Activated T-helper 1 cell treated with anti-CD3 and anti-CD28 coated beads, Interleukin-2, amount 50 U/mL, for 16 hours (primary cell): ENCODE measurements around the gene ECT2L.

Source experiments
- DNase-seq, 2 donors: peaks; one replicate each; pipeline ENCODE4 v3.0.0-alpha.2; 2020; ENCODE audit warnings: low read depth in 1 of 2, low spot score in 1 of 2

ECT2L gene

GRCh38 chr6:138856654-138857053 is 60.8 kb downstream of the ECT2L start:
- no peak for DNase-seq

DNA sequence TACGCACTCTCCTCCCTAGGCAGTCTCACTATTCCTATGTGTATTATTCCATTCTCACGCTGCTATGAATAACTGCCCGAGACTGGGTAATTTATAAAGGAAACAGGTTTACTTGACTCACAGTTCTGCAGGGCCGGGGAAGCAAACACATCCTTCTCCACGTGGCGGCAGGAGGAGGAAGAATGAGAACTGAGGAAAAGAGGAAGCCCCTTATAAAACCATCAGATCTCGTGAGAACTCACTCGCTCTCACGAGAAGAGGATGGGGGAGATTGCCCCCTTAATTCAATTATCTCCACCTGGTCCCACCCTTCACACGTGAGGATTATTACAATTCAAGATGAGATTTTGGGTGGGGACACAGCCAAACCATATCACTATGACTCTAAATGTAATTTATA is 61.9 kb downstream of the ECT2L start:
- no peak for DNase-seq

DNA sequence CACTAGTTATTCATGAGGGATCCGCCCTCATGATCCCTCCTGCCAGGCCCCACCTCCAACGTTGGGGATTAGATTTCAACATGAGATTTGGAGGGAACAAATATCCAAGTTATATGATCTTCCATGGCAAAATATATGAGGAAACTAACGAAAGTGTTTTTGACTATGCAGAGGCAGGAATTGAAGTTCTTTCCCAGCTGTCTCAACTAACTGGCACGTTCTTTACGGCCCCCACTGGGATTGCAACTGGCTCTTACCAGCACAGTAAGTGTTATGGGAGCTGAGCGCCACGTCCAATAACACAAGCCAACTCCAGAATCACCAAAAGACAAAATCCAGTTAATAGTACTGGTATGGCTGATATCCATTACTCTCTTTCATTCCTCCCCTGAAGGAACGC is 66.6 kb downstream of the ECT2L start:
- DNase-seq: no peak

- no peak for DNase-seq
Observed at GRCh38 chr6:138863321-138863720, 67.4 kb downstream of the ECT2L start.

DNA sequence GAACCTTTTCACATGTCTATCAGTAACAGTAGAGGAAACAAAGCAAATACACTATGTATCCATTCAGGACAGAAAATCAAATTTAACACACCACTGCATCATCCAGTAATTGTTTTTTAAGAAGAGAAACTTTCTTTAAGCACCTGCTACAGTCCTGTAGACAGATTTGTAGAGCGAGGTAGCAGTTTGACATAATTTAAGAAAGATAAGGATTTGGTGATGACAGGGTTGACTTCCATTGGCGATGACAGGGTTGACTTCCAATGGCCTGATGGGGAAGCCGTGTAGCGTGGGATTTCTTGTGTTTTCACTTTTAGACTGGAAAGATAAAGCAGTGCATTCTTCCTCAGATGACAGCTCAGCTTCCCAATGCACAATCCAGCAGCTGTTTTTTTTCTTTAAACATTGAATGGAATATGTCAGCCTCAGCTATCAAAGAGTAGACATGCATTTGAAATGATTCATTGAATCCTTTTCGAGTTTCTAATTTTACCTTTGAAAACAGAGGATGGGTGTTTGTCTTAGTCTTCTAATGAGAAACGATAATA is 68.5 kb downstream of the ECT2L start:
- DNase-seq: no peak

DNA sequence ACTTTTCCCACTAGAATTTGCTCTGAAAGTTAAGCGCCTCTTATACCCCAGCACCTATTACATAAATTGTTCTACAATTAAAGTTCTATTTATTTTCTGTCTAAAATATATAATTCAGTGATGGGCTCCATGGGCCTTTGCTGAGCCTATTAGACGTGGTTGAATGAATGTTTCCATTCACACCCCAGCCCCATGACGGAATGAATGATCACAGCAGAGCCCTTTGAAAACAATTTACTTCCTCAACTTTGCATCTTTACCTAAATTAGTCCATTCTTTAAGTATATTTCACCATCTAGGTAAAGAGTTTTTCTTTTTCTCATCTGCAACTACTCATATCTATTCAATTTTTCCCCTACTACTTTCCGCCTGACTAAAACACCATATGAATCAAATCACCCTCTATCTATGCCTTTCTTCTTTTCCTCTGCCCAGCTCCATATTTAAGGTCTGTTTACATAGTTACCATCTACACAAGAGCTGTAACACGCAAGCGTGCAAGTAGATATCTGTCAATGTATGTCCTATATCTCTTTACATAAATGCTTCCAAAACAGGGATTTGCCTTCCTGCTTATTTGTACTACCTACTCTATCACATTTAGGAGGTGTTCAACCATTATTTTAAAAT is 69.7 kb downstream of the ECT2L start:
- no peak for DNase-seq

GRCh38 chr6:138868181-138868580 is 72.3 kb downstream of the ECT2L start:
- no peak for DNase-seq

- DNase-seq: no peak
Observed at GRCh38 chr6:138869398-138869797, 73.5 kb downstream of the ECT2L start.

- DNase-seq: no peak
Observed at GRCh38 chr6:138873191-138873590, 77.3 kb downstream of the ECT2L start.

- no peak for DNase-seq
Observed at GRCh38 chr6:138882369-138883017, 86.6 kb downstream of the ECT2L start.

DNA sequence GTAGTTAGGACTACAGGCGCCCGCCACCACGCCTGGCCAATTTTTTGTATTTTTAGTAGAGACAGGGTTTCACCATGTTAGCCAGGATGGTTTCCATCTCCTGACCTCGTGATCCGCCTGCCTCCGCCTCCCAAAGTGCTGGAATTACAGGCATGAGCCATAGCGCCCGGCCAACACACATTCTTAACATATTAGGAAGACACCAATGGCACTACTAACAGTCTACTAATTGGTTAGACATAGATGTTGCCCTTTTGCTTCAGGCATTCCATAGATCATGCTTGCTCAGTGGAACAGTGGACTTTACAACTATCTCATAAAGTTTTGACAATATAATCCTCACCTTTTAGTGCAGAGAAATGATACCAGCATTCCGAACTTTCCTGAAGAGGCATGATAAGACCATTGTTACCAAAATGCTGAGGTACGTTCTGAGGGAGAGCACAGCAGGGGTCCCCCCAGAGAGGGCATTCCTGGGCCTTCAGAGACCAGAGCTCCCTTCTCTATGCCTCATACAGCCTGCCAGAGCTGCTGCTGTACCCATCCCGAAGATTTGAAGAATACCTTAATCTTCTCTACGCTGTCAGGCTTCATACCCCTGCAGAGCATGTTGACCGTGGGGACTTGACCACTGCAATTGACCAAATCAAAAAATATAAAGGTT is 89.4 kb downstream of the ECT2L start:
- DNase-seq: no peak

DNA sequence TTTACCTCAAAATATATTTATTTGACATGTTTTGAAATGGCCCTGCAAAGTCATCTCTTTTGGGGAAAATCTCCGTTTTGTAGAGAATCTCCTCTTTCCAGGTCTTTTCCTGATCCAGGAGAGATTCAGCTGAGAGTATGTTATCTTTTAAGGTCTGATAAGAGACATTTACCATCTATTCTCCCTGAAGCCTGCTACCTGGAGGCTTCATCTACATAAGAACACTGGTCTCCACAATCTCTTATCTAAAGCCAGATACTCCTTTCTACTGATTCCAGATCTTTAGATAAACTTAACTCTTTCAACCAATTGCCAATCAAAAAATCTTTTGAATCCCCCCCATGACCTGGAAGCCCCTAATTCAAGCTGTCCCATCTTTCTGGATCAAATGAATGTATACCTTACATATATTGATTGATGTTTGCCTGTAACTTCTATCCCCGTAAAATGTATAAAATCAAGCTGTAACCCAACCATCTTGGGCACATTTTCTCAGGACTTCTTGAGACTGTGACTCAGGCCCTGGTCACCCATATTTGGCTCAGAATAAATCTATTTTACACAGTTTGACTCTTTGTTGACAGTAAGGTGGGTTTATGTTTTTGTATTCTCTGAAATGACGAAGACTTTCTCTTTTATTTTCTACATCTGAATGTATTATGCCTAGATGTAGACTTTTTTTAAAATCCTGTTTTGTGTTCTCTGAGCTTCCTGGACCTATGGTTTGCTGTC is 95.5 kb downstream of the ECT2L start:
- DNase-seq: no peak

- no peak for DNase-seq
Observed at GRCh38 chr6:138896104-138896756, 100.3 kb downstream of the ECT2L start.

DNA sequence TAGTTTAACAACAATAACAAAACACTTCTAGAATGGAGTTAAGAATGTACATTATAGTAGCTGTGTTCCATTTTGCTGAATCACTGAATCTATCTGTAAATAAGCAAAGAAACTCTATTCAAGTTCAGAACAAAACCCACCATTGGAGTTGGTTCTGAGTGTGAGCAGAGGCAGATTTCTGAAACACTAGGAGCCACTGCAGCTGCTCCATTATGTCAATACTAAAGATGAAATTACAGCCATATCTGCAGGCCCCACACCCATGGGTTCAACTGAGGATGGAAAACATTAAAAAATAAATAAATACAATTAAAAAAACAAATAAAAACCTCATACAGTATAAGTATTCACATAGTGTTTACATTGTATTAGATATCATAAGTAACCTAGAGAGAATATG is 101.1 kb downstream of the ECT2L start:
- DNase-seq: no peak

- no peak for DNase-seq
Observed at GRCh38 chr6:138907167-138907566, 111.3 kb downstream of the ECT2L start.

DNA sequence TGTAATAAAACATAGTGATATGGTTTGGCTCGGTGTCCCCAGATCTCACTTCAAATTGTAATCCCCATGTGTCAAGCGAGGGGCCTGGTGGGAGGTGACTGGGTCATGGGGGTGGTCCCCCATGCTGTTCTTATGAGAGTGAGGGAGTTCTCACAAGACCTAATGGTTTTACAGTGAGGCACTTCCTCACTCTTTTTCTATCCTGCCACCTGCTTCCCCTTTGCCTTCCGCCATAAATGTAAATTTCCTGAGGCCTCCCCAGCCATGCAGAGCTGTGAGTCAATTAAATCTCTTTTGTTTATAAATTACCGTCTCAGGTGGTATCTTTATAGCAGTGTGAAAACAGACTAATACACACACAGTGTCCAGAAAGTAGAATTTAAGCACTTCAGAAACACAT is 113.6 kb downstream of the ECT2L start:
- no peak for DNase-seq

GRCh38 chr6:138909975-138910374 is 114.1 kb downstream of the ECT2L start:
- DNase-seq: no peak

GRCh38 chr6:138912308-138912707 is 116.4 kb downstream of the ECT2L start:
- DNase-seq: no peak

GRCh38 chr6:138914701-138915100 is 118.8 kb downstream of the ECT2L start:
- DNase-seq: no peak

GRCh38 chr6:138920906-138921305 is 125.0 kb downstream of the ECT2L start:
- no peak for DNase-seq

DNA sequence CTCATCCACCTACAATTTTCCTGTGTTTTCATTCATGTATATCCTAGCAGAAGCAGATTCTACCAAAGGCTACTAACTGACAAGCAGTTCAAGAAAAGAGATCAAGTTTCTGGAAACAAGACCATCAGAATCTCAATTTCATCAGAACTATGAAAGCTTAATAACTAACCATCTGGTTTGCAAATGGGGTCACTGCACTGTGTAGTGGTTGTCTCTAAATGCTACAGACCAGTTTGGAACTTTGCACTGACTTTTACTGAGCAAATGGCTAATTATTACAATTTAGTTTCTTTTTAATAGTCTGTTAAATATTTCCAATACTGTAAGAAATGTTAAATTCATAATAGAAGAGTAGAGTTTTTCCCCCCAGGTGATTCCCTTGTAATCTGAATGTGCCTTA is 127.7 kb downstream of the ECT2L start:
- no peak for DNase-seq
